B cell (primary cell): Measurements from ENCODE around the gene KSR2. TPM values are rescaled to one million over a fixed set of nuclear protein-coding genes. Genes with fewer than 3 reads are reported as not detected.

Source experiments
- ATAC-seq: fragments of 200-7000 bp; cut with Tn5 transposase; one replicate; pipeline ENCODE4 v1.10.0; 2021; ENCODE audit warnings: low read depth, mild to moderate bottlenecking, moderate number of reproducible peaks, moderate library complexity
- CTCF ChIA-PET: fragments of 350-600 bp; sonication (Branson Sonifier 250); formaldehyde crosslinking; loops from one replicate; lab custom pipeline; 2021; ENCODE audit warnings: antibody characterized with exemption, inconsistent platforms; lab: Charles Lee
- POLR2A ChIA-PET: fragments of 350-600 bp; sonication (Branson Sonifier 250); formaldehyde crosslinking; loops from one replicate; lab custom pipeline; 2021; ENCODE audit warnings: antibody characterized with exemption; lab: Charles Lee
- DNase-seq: peaks from one replicate; pipeline ENCODE4 v3.0.0; 2013
- H2AFZ ChIP-seq: 2 replicates; pipeline ENCODE4 v1.6.1; 2012; ENCODE audit warnings: mild to moderate bottlenecking, low read depth, low read length; ENCODE audit not compliant: insufficient read depth, poor library complexity, severe bottlenecking
- H3K27ac ChIP-seq, 2 donors: 1 replicate in 1 of 2; 2 replicates in 1 of 2; pipeline ENCODE4 v1.5.1; 2012 to 2013; ENCODE audit warnings: low read length in 2 of 2, mild to moderate bottlenecking in 2 of 2, moderate library complexity in 1 of 2
- H3K27me3 ChIP-seq, 4 experiments: fragments of 200-600 bp in 1 of 4; sonication (generic) in 1 of 4; replicated peaks in 1 of 4; 1 replicate in 2 of 4; 2 replicates in 2 of 4; pipeline versions ENCODE4 v1.6.1 to v1.7.0; 2013 to 2016; ENCODE audit warnings: low read length in 3 of 4, mild to moderate bottlenecking in 2 of 4, mixed read lengths in 1 of 4, moderate library complexity in 1 of 4; ENCODE audit not compliant: insufficient read depth in 4 of 4, control insufficient read depth in 3 of 4; ENCODE audit errors: control extremely low read depth in 1 of 4
- H3K36me3 ChIP-seq, 2 experiments: replicated peaks in 1 of 2; 1 replicate in 1 of 2; 2 replicates in 1 of 2; pipeline versions ENCODE4 v1.6.1 to v1.7.1; 2013; ENCODE audit warnings: low read length in 1 of 2; ENCODE audit not compliant: insufficient read depth in 2 of 2, control insufficient read depth in 1 of 2; ENCODE audit errors: control extremely low read depth in 1 of 2, extremely low read depth in 1 of 2
- H3K4me1 ChIP-seq, 2 donors: fragments of 200-600 bp in 1 of 2; sonication (generic) in 1 of 2; 1 replicate in 1 of 2; 2 replicates in 1 of 2; pipeline versions ENCODE4 v1.5.1 to v1.6.1; 2013 to 2017; ENCODE audit warnings: low read length in 2 of 2; ENCODE audit not compliant: control insufficient read depth in 2 of 2, insufficient read depth in 2 of 2
- H3K4me2 ChIP-seq: replicated peaks from 2 replicates; pipeline ENCODE3; 2012; ENCODE audit warnings: mild to moderate bottlenecking, low read depth, low read length; ENCODE audit not compliant: poor library complexity, severe bottlenecking
- H3K4me3 ChIP-seq, 5 experiments: fragments of 200-600 bp in 1 of 5; sonication (generic) in 1 of 5; 1 replicate in 3 of 5; 2 replicates in 2 of 5; pipeline versions ENCODE4 v1.5.1 to v1.7.0; 2011 to 2016; ENCODE audit warnings: low read length in 4 of 5, mild to moderate bottlenecking in 4 of 5, low read depth in 2 of 5, control low read depth in 1 of 5, moderate library complexity in 1 of 5; ENCODE audit not compliant: insufficient read depth in 1 of 5; ENCODE audit errors: control extremely low read depth in 1 of 5, extremely low read depth in 1 of 5
- H3K79me2 ChIP-seq: fragments of 200-600 bp; sonication (generic); one replicate; pipeline ENCODE4 v1.6.0; 2016; ENCODE audit warnings: low read length; ENCODE audit not compliant: control insufficient read depth, insufficient read depth
- H3K9ac ChIP-seq: fragments of 200-600 bp; sonication (generic); 2 replicates; pipeline ENCODE4 v1.6.1; 2017; ENCODE audit warnings: mild to moderate bottlenecking, low read length, moderate library complexity
- H3K9me3 ChIP-seq, 3 donors: one replicate each; pipeline versions ENCODE4 v1.6.1 to v1.7.1; 2013; ENCODE audit warnings: low read length in 2 of 3; ENCODE audit not compliant: control insufficient read depth in 2 of 3, insufficient read depth in 1 of 3; ENCODE audit errors: control extremely low read depth in 1 of 3
- H4K20me1 ChIP-seq: 2 replicates; pipeline ENCODE4 v1.6.0; 2012; ENCODE audit warnings: mild to moderate bottlenecking, low read length; ENCODE audit not compliant: insufficient read depth, control insufficient read depth, poor library complexity, severe bottlenecking
- H3K27ac Mint-ChIP-seq: one replicate; pipeline ENCODE4 v1.8.0; 2021; ENCODE audit warnings: mixed read lengths
- H3K27me3 Mint-ChIP-seq: one replicate; pipeline ENCODE4 v1.8.0; 2021; ENCODE audit warnings: mixed read lengths
- H3K4me1 Mint-ChIP-seq: one replicate; pipeline ENCODE4 v1.8.0; 2021; ENCODE audit warnings: mixed read lengths
- H3K4me3 Mint-ChIP-seq: one replicate; pipeline ENCODE4 v1.8.0; 2021; ENCODE audit warnings: mixed read lengths
- H3K9me3 Mint-ChIP-seq: one replicate; pipeline ENCODE4 v1.8.0; 2022; ENCODE audit warnings: mixed read lengths; ENCODE audit not compliant: insufficient read depth
- EZH2 ChIP-seq: IDR thresholded peaks from 2 replicates; pipeline ENCODE4 v1.6.1; 2012; ENCODE audit warnings: borderline replicate concordance, low read depth, mild to moderate bottlenecking, moderate library complexity, low read length; ENCODE audit not compliant: insufficient read depth, poor library complexity, severe bottlenecking
- WGBS: methylation state at CpG from one replicate; pipeline ENCODE4 v1.1.5; 2013; ENCODE audit warnings: missing lambda C conversion rate; ENCODE audit not compliant: insufficient coverage; 5-methylcytosine and 5-hydroxymethylcytosine counted together
- intact Hi-C: fragments of 100-400 bp; cut with micrococcal nuclease; formaldehyde crosslinking; loops from one replicate; pipeline ENCODE4 v1.10.0; 2022
- polyA plus RNA-seq: library from polyadenylated mRNA; depleted of rRNA; stranded (reverse); fragments of >200 nt; gene quantifications from 2 replicates; pipeline ENCODE4 v1.2.3, GENCODE V29; 2012
- total RNA-seq, 2 donors: library from RNA; stranded (reverse); fragments of 120-200 nt in 1 of 2; gene quantifications; 1 replicate in 1 of 2; 2 replicates in 1 of 2; pipeline versions ENCODE4 v1.2.3 to v1.2.4, GENCODE V29; 2013 to 2022
- TF ChIP-seq, protein P1 (sequence below): fragments of 200-600 bp; IDR thresholded peaks from one replicate; pipeline ENCODE4 v1.8.0; 2022; ENCODE audit warnings: antibody characterized with exemption, mild to moderate bottlenecking

KSR2 gene
- total and polyA plus RNA-seq, 2 donors (not counting 1 experiment from before 2014, with no cell fraction given) = not detected

DNA sequence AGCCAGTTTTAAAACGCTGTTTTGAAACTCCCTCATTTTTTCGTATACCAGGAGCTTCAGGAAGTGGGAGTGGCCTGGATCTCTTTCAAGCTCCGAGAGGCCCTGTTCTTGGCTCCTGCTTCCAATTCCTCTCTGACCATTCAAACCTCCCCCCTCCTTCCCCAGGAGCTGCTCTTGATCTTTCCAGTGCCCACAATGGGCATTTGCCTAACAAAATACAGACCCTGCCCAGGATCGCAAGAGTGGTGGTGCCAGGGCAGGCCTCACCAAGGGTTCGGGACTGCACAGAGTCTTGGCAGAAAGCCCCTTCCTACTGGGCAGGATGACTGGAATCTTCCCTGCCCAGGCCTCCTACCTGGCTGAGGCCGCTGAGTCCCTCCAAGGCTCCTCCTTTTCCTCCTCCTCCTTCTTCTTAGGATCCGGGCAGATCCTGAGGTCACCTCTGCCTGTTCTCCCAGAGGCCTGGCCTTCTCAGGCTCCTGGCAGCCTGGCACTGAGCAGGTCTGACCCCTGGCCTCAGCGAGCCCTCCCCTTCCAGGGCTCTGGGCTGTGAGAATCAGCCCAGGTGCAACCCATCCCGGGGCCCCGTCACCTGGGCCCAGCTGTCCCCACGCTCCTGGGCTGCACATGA, 560.5 kb downstream of the KSR2 start:
- H3K79me2 ChIP-seq = no peaks in the 10 kb centered on the region
- no peaks in the 10 kb centered on the region for H3K4me1 ChIP-seq
- Mint-ChIP-seq H3K9me3 (peaks cover 2% of the 10 kb centered on the region), H3K27me3 (no peaks in the 10 kb centered on the region), H3K4me1 (no peaks in the 10 kb centered on the region), H3K4me3 (no peak overlapping the region), H3K27ac (no peak overlapping the region)
- H4K20me1 ChIP-seq = no peaks in the 10 kb centered on the region
- no peak overlapping the region for H3K27ac ChIP-seq
- ChIA-PET CTCF (no interaction called here), POLR2A (no interaction called here)
- H3K36me3 ChIP-seq = no peaks in the 10 kb centered on the region
- no peak overlapping the region for H3K9ac ChIP-seq
- intact Hi-C loops = no loop called here
- WGBS = 61% methylated on average over 11 of the region's 11 CpGs
- H3K9me3 ChIP-seq = peaks cover 0 to 6% (median 0%) of the 10 kb centered on the region in 3 donors
- no peak overlapping the region for H3K4me3 ChIP-seq
- no peak for ATAC-seq
- TF ChIP-seq, protein P1, sequence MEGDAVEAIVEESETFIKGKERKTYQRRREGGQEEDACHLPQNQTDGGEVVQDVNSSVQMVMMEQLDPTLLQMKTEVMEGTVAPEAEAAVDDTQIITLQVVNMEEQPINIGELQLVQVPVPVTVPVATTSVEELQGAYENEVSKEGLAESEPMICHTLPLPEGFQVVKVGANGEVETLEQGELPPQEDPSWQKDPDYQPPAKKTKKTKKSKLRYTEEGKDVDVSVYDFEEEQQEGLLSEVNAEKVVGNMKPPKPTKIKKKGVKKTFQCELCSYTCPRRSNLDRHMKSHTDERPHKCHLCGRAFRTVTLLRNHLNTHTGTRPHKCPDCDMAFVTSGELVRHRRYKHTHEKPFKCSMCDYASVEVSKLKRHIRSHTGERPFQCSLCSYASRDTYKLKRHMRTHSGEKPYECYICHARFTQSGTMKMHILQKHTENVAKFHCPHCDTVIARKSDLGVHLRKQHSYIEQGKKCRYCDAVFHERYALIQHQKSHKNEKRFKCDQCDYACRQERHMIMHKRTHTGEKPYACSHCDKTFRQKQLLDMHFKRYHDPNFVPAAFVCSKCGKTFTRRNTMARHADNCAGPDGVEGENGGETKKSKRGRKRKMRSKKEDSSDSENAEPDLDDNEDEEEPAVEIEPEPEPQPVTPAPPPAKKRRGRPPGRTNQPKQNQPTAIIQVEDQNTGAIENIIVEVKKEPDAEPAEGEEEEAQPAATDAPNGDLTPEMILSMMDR = no peak
- TF ChIP-seq EZH2 = no peak
- no peak overlapping the region for H3K4me2 ChIP-seq
- H2AFZ ChIP-seq = no peak overlapping the region
- H3K27me3 ChIP-seq = no peaks in the 10 kb centered on the region
- DNase-seq = no peak

DNA sequence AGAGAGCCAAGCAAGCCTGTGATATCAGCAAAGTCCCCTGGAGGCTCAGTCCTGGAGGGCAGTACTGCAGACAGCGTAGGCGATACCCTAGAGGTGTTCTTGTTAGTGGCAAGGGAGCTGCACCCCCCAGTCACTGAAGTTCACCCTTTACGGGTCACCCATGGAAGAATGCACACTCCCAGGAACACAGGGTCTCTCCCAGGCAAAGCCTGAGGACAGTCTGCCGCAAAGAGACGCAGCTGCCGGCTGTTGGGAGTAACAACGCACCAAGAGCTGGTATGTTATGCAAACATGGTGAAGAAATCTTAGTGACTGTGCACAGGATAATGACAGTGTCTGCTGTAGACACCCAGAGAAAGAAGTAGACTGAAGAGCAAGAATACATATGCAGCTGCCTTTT, 563.9 kb downstream of the KSR2 start:
- Mint-ChIP-seq H3K4me1 (no peaks in the 10 kb centered on the region), H3K27me3 (no peaks in the 10 kb centered on the region), H3K9me3 (peaks cover 2% of the 10 kb centered on the region), H3K4me3 (no peak overlapping the region), H3K27ac (no peak overlapping the region)
- WGBS = 92% methylated on average over 6 of the region's 7 CpGs
- no peak for ATAC-seq
- TF ChIP-seq EZH2 = no peak
- TF ChIP-seq, protein P1 = no peak
- Histone ChIP-seq H3K4me1 (no peaks in the 10 kb centered on the region), H3K4me3 (no peak overlapping the region), H3K36me3 (no peaks in the 10 kb centered on the region), H3K79me2 (no peaks in the 10 kb centered on the region), H3K9ac (no peak overlapping the region), H2AFZ (no peak overlapping the region), H3K27ac (no peak overlapping the region), H3K9me3 (peaks cover 0 to 14% (median 0%) of the 10 kb centered on the region in 3 donors), H3K4me2 (no peak overlapping the region), H3K27me3 (no peaks in the 10 kb centered on the region), H4K20me1 (no peaks in the 10 kb centered on the region)
- intact Hi-C loops = no loop called here
- POLR2A ChIA-PET = no interaction called here
- no peak for DNase-seq
- CTCF ChIA-PET = no interaction called here
